LoVo (cell line): Measurements from ENCODE around the gene MRAP2.
A peak's percentile ranks its signal among the peaks of the same experiment; 100 is the strongest.

Source experiments
- DNase-seq: peaks from one replicate; pipeline ENCODE4 v3.0.0-alpha.2; 2016; ENCODE audit warnings: low spot score

Gene MRAP2, protein sequence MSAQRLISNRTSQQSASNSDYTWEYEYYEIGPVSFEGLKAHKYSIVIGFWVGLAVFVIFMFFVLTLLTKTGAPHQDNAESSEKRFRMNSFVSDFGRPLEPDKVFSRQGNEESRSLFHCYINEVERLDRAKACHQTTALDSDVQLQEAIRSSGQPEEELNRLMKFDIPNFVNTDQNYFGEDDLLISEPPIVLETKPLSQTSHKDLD

DNA sequence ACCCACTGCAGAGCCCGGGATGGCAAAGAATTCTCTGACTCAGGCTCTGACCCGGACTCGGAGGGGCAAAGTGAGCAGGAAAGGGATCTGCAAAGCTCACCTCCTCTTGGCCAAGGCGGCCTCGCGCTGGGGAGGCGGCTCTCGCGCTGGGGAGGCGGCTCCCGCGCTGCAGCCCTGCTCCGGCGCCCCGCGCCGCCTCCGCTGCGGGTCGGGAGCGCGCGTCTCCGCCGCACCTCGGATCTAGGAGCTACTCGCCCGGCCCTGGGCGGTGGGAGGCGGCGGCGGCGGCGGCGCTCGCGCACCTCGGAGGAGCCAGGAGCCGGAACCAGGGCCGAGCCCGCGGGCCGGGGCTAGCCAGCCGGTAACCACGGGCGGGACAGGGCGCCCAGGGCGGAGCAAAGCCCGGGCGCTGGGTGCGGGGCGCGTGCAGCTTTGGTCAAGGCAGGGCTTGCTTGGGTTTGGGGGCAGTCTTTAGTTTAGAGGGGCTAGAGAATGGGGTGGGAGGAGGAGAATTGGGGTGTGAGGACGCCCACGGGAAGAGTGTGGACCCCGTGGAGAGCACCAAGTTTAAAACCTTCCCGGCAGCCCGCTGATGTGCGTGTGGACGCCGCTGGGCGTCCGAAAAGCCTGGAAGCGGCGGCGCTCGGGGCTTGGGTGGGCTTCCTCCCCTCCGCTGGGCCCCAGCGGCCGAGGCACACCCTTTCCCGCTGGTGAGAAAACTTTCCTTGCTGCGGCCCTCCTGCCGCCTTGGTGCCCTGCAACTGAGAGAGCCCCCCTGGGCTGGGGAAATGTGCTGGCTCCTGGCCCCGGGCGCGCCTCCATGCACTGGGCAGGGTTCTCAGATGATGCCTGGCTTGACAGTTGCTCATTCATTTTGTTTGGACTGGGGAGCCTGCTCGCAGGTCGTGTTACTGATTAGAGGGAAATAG lies at the start of gene MRAP2:
TSS of gene MRAP2 (plus strand) at position 250 of the 929 bp plus-strand sequence. CDS start 21,547 bp downstream, outside the sequence.
- DNase-seq = peak; percentile 18

DNA sequence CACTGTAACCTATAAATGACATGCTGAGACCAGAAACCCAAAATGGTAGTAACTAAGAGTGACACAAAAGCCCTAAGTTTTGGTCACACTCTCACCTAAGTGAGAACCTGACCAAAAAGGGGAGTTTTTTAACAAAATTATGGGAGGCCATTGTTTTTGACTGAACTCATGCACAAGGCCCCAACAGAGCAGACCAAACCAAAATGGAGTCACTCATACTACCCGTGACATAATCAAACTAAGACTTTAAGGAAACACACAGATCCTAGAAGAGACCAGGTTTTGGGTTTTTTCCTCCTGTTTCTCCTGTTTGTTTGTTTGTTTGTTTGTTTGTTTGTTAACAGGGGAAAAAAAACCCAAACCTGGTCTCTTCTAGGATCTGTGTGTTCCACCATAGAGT lies 49.2 kb upstream of the MRAP2 start:
- no peak for DNase-seq

DNA sequence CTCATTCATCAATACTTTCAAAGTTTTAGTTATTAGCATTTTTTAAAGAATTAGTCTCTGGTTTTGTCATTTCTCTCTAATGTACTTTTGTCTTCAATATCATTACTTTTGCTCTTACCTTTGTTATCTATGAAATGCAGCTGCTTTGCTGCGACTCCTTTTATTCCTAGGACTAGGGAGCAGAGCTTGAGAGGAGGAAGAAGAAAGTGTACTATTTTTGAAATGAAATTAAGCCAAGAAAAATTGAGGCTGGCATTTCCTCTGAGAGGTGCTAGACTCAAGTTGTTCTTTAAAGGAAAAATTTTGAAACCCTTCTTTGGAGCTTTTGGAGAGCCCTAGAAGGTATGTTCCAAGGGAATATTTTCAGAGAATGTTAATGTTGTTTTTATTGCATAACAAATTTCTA lies 48.3 kb upstream of the MRAP2 start:
- no peak for DNase-seq

DNA sequence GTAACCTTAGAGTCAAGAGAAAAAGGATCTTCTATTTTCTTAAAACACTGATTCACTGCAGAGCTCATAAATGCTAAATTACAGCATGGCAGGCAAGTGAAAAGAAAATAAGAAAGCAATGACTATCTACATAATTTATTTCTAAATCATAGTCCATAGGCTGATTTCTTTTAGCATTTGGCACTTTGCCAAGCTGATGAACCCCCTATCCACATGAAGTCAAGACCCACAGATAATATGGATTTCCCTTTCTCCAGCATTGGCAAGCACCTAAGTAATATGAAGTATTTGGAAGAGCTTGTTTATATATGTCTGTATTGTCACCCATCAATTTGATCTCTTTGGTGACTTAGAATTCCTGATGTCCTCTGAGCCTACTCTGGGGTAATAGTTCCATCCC lies 47.9 kb upstream of the MRAP2 start:
- no peak for DNase-seq

DNA sequence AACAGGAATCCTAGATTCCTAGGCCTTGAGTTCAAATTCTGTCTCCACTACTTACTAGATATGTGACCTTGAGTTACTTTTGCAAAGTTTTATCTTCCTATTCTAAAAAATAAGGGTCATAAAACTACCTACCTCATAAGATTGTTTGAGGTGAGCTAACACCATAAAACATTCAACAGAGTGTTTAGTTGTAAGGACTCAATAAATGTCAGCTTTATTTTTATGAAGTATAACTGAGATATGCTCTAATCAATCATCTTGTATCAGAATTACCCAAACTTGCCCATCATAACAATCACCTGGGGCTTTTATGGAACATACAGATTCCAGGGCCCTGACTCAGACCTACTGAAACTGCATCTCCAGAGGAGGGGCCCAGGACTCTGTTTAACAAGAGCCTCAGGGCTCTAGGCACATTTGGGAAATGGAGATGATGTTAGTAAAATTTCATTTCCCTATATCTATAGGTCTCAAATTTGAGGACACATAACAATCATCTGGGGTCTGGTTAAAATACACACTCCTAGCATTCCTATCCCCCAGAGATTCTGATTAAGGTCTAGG lies 35.5 kb upstream of the MRAP2 start:
- DNase-seq = no peak

DNA sequence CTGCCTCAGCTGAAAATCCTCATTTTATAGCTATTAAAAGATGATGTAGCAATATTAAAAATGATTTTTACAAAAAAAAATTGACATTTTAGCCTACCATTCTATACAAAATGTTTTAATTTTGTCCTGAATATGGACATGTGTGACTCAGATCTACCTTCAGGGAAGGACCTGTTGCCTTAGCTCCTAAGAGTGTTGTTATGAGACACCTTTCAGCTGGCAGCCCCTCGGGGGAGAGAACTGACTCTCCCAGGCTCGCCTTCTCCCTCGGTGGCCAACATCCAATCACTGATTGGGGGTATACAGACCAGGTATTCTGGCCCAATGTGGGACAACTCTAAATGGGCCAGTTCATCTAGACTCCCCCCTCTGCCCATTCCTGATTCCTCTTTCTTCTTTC lies 32.5 kb upstream of the MRAP2 start:
- DNase-seq = no peak

DNA sequence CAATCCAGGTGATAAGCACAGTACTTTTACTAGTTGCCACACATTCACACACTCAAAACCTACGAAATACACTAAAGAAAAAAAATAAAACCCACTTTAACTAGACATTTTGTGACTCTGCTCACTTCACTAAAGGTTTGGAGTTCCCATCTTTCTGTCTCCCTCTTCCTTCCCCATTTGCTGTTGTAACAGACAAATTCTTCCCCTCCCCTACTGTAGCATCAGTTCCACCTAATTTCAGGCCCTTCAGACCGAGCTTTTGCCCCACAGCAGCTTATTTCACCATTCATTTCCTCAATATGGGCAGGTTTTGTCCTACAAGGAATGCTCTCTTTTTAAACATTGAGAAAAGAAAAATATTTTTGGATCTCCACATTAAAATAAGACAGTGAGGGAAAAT lies 31.3 kb upstream of the MRAP2 start:
- DNase-seq = no peak

DNA sequence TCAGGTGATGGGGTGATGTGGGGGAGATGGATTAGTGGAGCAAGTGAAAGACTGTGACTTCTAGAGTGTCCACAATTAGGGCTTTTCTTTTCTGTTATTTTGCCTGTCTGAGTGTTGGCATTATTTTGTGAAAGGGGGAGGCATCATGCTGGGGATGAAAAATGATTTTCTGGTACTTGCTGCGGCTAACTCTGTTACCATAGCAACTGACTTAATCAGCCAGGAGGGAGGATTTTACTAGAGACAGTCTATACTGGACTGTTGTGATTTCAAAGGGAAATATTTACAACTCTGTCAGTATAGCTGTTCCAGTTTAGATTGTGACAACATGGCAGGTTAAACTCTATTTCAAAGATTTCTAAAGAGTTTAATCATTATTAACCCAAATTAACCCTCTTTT lies 30.4 kb upstream of the MRAP2 start:
- no peak for DNase-seq

DNA sequence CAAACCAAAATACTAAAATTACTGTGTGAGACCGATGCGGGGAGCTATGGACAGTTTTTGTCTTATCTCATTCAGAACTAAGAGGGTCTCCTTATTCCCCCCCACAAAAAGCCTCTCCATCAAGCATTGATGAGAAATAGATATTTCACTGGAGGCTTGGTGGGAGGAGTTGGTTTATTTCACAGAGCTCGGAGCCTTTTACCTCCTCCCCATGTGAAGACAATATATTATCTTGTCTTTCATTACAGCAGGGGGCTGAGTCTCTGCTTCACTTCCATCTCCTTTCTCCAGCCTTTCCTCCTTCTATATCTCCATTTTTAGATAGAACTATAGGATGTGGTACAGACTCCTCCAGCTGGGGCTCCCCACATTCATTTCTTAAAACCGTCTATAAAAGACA lies 29.9 kb upstream of the MRAP2 start:
- no peak for DNase-seq

DNA sequence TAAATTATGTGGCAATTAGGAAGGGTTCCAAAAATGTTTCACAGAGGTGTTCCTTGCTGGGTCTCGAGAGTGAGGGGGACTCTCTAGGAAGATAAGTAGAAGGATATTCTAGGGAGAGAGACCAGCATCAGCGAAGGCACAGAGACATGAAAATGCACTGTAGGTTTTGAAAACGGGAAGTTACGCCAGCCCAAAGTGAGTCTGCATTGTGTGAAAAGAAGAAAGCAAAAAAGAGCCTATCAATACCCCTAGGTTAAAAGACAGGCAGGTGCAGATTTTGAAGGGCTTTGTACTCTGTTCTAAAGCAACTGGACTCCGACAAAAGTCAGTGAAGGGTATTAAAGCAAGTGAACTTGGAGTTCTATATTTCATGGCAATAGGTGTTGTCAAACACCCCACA lies 25.7 kb upstream of the MRAP2 start:
- no peak for DNase-seq

DNA sequence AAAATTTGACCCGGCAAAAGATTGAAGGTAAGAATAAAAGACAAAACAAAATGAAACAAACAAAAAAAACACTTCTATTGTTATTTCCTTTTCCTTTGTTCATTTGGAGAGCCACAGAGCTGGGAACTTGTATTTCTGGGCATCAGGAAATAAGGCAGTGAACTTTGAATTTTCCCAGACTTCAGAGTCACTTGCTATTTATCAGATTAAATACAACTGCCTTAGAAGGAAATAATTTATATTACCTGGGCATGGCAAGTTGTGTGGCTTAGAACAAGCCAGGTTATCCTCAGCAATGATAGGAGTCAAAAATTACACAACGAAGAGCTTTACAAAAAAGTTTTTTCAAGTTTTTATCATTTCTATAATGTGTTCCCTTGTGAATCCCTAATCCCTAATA lies 20.2 kb upstream of the MRAP2 start:
- no peak for DNase-seq

DNA sequence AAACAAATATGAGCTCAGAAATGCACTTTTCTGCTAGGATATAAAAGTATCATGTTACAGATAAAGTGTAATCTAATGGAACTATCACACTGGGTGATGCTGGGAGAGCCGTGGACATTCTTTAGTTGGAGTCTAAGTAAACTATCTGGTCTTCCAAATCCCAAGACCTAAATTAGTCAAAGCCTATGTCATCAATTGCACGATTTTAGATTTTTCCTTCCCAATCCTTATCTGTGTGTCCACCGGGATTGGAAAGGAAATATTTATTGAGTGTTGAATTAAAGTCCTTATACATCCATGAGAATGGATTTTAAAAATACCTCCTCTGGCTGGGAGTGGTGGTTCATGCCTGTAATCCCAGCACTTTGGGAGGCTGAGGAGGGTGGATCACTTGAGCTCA lies 19.6 kb upstream of the MRAP2 start:
- no peak for DNase-seq

DNA sequence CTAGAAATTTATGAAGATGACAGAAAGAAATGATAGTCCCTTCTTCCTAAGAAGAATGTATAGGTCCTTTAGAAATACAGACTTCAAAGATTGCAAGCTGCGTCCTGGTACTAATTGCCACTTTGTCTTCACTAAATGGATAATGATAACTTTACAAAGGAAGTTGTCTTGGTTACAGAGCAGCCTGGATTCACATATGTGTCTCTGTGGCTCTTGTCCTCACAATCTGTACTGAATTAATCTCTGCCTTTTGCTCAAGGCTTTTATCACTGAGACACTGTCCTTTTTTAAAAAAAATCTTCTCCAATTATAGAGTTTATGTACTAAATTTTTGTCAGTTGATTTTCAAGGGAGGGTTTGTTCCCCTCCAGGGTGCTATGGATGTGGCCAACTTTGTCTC lies 17.5 kb upstream of the MRAP2 start:
- no peak for DNase-seq

DNA sequence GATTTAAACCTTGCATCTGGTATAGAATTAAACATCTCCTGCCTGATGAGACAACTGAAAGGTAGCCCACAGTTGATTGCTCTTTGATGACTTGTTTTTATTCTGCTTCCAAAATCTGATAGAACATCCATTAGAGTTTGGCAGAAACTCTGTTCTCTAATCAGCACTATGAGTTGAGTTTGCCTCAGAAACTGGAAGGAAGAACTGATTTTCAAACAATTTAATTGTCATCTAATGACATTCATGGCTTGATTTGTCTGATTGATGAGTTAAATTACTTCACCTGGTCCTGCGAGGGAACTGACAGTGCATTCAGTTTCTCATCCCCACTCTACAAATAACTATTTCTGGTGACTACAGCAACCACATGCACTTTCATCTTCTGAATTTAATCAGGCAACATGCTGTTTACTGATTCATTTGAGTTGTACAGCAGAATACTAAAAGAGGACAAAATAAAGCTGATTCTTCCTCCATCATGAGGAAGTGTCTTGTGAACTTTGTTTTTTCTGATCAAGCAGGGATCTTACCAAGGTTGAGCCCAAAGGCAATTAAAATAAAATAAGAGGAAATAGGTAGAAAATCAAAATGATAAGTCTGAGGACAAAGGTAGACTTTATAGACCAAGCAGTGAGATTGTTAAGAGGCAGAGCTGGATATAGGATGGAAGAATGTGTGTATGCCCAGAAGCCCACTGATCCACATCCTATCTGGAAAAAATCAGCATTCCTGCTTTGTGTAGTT lies 15.7 kb upstream of the MRAP2 start:
- no peak for DNase-seq

DNA sequence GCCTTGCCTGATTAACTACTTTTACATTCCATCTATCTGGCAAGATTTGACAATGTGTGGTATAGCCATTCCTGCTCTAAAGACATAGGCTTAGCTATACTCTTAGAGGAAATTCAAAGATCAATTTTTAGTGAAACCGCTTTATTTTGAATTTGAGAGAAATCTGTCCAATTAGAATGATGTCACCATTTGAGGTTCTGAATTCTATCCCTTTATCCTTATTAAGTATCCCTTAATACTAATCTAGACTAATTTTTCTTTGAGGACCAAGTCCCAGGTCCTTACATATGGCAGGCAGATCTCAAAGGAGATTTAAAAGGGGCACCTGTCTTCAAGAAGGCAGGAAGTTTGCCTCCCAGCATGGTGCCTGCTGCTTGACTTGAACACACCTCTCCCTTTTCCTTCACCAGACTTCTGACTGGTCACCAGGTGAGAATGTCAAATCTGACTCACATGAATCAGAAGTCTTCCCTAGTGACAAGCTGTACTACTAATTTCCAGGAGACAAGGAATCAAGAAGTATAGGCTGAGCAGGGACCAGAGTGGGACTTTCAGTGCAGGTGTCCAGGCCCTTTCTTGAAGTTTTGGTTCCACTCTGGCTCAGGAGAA lies 15.0 kb upstream of the MRAP2 start:
- no peak for DNase-seq

DNA sequence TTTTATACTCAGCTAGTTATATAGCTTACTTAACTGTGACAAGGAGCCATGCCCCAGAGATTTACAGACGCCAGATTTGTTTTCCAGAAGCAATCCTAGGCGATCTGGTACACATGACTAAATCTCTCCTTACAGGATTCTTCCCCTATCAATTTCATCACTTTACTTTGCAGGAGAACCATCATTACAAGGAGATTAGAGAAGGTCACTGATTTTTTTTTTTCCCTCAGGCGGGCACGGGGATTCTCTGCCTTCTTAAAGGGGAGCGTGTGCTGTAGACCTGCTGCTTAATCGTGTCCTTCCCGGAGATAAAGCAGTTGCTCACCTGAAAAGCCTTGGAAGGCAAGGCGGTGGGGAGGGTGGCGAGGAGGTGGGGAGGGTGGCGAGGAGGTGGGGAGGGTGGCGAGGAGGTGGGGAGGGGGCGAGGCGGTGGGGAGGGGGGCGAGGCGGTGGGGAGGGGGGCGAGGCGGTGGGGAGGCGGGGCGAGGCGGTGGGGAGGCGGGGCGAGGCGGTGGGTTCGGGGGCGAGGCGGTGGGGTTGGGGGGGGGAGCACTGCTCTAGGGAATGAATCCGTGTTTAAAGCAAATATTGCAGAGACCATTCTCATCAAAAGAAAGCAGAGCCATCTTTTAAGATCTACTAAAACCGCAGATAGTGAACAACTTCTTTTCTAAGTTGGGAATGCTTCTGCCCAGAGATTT lies 14.3 kb upstream of the MRAP2 start:
- DNase-seq = no peak

DNA sequence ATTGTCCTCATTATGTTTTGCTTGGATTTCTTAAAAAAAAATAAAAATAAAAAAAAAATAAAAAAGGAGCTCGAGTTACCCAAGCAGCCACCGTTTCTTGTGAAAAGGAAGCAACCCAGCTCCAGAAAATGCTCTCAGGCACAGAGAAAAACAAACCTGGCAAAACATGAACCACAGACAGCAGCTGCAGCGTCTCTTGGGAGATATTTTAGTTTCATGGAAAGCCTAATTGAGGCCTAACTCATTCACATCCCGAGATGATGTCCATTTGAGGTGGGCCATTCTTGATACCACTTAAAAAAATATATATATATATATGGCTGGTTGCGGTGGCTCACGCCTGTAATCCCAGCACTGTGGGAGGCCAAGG lies 13.7 kb upstream of the MRAP2 start:
- no peak for DNase-seq

DNA sequence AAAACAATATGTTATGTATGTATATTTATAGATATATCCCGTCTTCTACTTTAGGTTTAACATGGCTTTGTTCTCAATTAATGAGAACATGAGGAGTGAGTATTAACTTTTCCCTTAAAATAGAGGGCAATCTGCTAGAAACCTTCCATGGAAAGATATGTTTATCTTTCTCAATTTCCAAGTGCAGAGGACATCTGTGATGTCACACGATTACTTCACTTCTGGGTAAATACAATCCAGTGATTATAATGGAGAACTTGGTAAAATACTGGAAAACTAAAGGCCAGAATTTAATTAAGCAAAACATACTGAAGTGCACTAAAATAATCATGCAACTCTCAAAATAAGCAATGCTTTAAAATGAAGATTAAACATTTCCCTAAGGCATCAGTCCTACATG lies 11.9 kb upstream of the MRAP2 start:
- no peak for DNase-seq

DNA sequence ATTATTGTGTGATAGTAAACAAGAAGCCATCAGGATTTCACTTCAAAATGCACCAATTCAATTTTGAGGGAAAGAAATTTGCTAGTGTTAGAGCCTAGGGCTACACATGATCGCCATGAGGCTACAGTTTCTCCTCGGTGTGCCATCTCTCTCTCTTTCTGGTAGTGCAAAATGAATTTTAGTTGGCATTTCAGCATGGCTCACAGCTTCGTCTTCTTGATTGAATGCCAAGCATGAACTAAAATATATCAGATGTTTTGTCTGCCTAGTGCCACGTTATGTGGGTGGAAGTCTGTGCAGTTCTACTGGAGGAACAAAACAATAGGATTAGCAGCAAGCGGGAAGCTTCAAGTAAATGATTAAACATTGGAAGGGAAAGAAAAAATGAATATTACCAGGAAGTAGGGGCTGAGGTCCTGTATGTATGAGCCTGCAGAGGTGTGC lies 6.8 kb upstream of the MRAP2 start:
- peak; percentile 32 for DNase-seq

DNA sequence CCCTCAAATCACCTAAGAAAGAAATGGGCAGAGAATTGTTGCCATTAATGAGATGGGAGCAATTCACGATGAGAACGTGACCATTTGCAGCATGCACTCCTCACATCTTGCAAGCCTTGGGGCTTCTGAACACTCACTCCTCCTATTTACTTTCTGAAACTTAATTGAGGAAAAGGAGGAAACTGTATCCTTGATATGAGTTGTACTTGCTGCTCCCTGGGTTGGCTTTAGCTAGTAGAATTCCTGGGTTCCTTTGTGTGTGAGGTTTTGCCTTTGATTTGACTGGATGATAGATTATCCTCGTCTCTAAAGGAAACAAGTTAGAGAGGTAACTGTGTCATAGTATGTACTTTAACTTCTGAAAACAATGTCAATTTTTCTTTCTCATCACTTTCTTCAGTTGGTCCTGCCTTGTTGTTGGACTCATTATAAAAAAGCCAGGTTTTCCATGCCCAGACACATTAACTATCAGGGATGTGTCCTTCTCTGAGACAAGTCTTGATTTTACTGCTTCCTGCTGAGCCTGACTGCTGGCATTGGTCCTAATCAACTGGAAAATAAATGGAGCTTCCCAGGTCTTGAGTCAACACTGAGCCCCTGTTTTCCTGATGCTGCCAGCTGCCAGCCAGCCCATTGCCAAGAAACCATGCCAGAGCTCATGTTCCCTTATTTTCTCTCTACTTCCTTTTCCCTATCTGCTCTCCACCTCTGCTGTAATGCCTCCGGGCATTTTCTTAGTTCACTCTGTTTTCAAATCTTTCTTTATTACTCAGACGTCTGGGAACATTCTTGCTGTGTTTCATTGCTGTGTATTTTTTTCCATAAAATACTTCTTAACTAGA lies 6.0 kb upstream of the MRAP2 start:
- DNase-seq = peak; percentile 65

DNA sequence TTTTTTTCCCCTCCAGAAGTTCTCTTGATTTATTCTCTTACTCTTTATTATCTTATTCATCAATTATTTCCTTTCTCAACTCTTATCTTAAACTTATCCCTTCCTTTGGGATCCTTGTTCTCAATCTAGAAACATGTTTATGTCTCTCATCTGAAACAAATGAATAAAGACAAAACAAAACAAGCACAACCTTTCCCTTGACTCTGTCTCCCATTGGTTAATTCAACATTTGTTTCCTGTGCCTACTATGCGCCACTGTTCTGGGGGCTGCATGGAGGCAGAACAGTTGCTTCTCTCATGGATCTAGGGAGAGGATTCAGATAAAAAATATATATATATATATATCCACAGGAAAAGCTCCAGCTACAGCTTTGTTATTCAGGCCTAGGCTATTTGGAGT lies 5.2 kb upstream of the MRAP2 start:
- no peak for DNase-seq
